OCI-LY1 (cell line): ENCODE measurements around the gene MATN3.

Source experiments
- H2AFZ ChIP-seq: fragments of 200-600 bp; sonication (generic), shearing (Covaris generic); 2 replicates; pipeline ENCODE4 v1.6.0; 2014; ENCODE audit warnings: antibody characterized with exemption, mild to moderate bottlenecking, low read length
- H3F3A ChIP-seq: fragments of 200-600 bp; sonication (generic), shearing (Covaris generic); 2 replicates; pipeline ENCODE4 v1.6.0; 2014; ENCODE audit warnings: mild to moderate bottlenecking, antibody characterized with exemption, low read length, moderate library complexity; ENCODE audit not compliant: insufficient read depth
- H3K27ac ChIP-seq: fragments of 200-600 bp; sonication (generic); 2 replicates; pipeline ENCODE4 v1.5.1; 2014; ENCODE audit warnings: low read length, mixed run types, mild to moderate bottlenecking, low read depth; ENCODE audit not compliant: poor library complexity, severe bottlenecking
- H3K27me3 ChIP-seq: fragments of 200-600 bp; sonication (generic); 2 replicates; pipeline ENCODE4 v1.6.0; 2014; ENCODE audit warnings: antibody characterized with exemption, mild to moderate bottlenecking, low read length, moderate library complexity; ENCODE audit not compliant: insufficient read depth
- H3K36me3 ChIP-seq: fragments of 200-600 bp; sonication (generic); 2 replicates; pipeline ENCODE4 v1.6.1; 2014; ENCODE audit warnings: mild to moderate bottlenecking, antibody characterized with exemption, low read length, moderate library complexity, mixed read lengths; ENCODE audit not compliant: insufficient read depth
- H3K4me1 ChIP-seq: fragments of 200-600 bp; sonication (generic); 2 replicates; pipeline ENCODE4 v1.5.1; 2014; ENCODE audit warnings: mild to moderate bottlenecking, low read length, moderate library complexity; ENCODE audit not compliant: insufficient read depth, severe bottlenecking
- H3K4me2 ChIP-seq: fragments of 200-600 bp; sonication (generic), shearing (Covaris generic); 2 replicates; pipeline ENCODE4 v1.6.1; 2014; ENCODE audit warnings: low read length
- H3K4me3 ChIP-seq: fragments of 200-600 bp; sonication (generic); 2 replicates; pipeline ENCODE4 v1.5.1; 2014; ENCODE audit warnings: low read length, low read depth, mild to moderate bottlenecking, mixed read lengths; ENCODE audit not compliant: poor library complexity, severe bottlenecking
- H3K79me2 ChIP-seq: fragments of 200-600 bp; shearing (Covaris generic); 2 replicates; pipeline ENCODE4 v1.6.1; 2016; ENCODE audit warnings: mixed run types, low read length, mixed read lengths; ENCODE audit not compliant: insufficient read depth
- H3K9ac ChIP-seq: fragments of 200-600 bp; sonication (generic), shearing (Covaris generic); 2 replicates; pipeline ENCODE4 v1.6.1; 2014; ENCODE audit warnings: mild to moderate bottlenecking, low read length, mixed read lengths
- H3K9me2 ChIP-seq: fragments of 200-600 bp; sonication (generic), shearing (Covaris generic); 2 replicates; pipeline ENCODE4 v1.6.1; 2014; ENCODE audit warnings: low read depth, mild to moderate bottlenecking, low read length, mixed read lengths
- H3K9me3 ChIP-seq: fragments of 200-600 bp; shearing (Covaris generic); 2 replicates; pipeline ENCODE4 v1.6.1; 2014; ENCODE audit warnings: low read length, mixed read lengths
- H4K20me1 ChIP-seq: fragments of 200-600 bp; sonication (generic), shearing (Covaris generic); 2 replicates; pipeline ENCODE4 v1.6.0; 2016; ENCODE audit warnings: mild to moderate bottlenecking, low read length; ENCODE audit not compliant: insufficient read depth
- CTCF ChIP-seq: fragments of 200-600 bp; sonication (generic), shearing (Covaris generic); IDR thresholded peaks from 2 replicates; pipeline ENCODE4 v1.5.1; 2017; ENCODE audit warnings: mild to moderate bottlenecking, antibody characterized with exemption, low read length, moderate library complexity, mixed read lengths
- EZH2 ChIP-seq: fragments of 200-600 bp; sonication (generic), shearing (Covaris generic); IDR thresholded peaks from 2 replicates; pipeline ENCODE4 v1.8.0; 2017; ENCODE audit warnings: borderline replicate concordance, mixed run types, mild to moderate bottlenecking, antibody characterized with exemption, low read length, moderate library complexity, mixed read lengths

Gene MATN3

GRCh38 chr2:19988600-19988999 is 23.9 kb downstream of the MATN3 start:
- Histone ChIP-seq H3K27ac (peak overlapping the region; percentile 19), H3K4me3 (peak overlapping the region; percentile 65), H3K79me2 (no peaks in the 10 kb centered on the region), H3K9me3 (no peaks in the 10 kb centered on the region), H3K4me2 (peak overlapping the region; percentile 83), H4K20me1 (no peaks in the 10 kb centered on the region), H3F3A (no peaks in the 10 kb centered on the region), H3K9ac (no peak overlapping the region), H3K27me3 (no peaks in the 10 kb centered on the region), H2AFZ (no peak overlapping the region), H3K9me2 (no peaks in the 10 kb centered on the region), H3K36me3 (no peaks in the 10 kb centered on the region), H3K4me1 (peaks cover 25% of the 10 kb centered on the region)
- TF ChIP-seq EZH2 (no peak), CTCF (no peak)

- H3K79me2 ChIP-seq, result no peaks in the 10 kb centered on the region
- no peak overlapping the region for H3K4me3 ChIP-seq
- H3K27ac ChIP-seq, result peak overlapping the region; percentile 19
- H2AFZ ChIP-seq, result no peak overlapping the region
- no peaks in the 10 kb centered on the region for H3K36me3 ChIP-seq
- no peaks in the 10 kb centered on the region for H4K20me1 ChIP-seq
- no peak overlapping the region for H3K9ac ChIP-seq
- no peaks in the 10 kb centered on the region for H3K27me3 ChIP-seq
- H3K4me2 ChIP-seq, result peak overlapping the region; percentile 83; the same call in 1 of the 2 replicates
- peaks cover 25% of the 10 kb centered on the region for H3K4me1 ChIP-seq
- no peaks in the 10 kb centered on the region for H3F3A ChIP-seq
- TF ChIP-seq CTCF, result no peak
- TF ChIP-seq EZH2, result no peak
- H3K9me2 ChIP-seq, result no peaks in the 10 kb centered on the region
- no peaks in the 10 kb centered on the region for H3K9me3 ChIP-seq
Observed at GRCh38 chr2:19987936-19988335, 24.5 kb downstream of the MATN3 start.

GRCh38 chr2:19982268-19982667 is 30.2 kb downstream of the MATN3 start:
- Histone ChIP-seq H3K27ac (no peak overlapping the region), H3K36me3 (peaks cover 11% of the 10 kb centered on the region; the same call in 1 of the 2 replicates), H3K9me2 (no peaks in the 10 kb centered on the region), H3K79me2 (no peaks in the 10 kb centered on the region), H3K9me3 (no peaks in the 10 kb centered on the region), H4K20me1 (no peaks in the 10 kb centered on the region), H3K4me1 (no peaks in the 10 kb centered on the region), H3K9ac (no peak overlapping the region), H2AFZ (no peak overlapping the region), H3K4me2 (no peak overlapping the region), H3K27me3 (no peaks in the 10 kb centered on the region), H3K4me3 (no peak overlapping the region), H3F3A (no peaks in the 10 kb centered on the region)
- TF ChIP-seq CTCF (no peak), EZH2 (no peak)
